Measurements from ENCODE around the gene ZNF653. TPM values are rescaled to one million over a fixed set of nuclear protein-coding genes. Genes with fewer than 3 reads are reported as not detected.

ZNF653 gene
- total and polyA plus RNA-seq, 9 of the 15 experiments (the other 6 are each of a cell fraction or from before 2014, with no cell fraction given) = 1.6 to 8.0 (median 4.2) TPM; not detected in 2

DNA sequence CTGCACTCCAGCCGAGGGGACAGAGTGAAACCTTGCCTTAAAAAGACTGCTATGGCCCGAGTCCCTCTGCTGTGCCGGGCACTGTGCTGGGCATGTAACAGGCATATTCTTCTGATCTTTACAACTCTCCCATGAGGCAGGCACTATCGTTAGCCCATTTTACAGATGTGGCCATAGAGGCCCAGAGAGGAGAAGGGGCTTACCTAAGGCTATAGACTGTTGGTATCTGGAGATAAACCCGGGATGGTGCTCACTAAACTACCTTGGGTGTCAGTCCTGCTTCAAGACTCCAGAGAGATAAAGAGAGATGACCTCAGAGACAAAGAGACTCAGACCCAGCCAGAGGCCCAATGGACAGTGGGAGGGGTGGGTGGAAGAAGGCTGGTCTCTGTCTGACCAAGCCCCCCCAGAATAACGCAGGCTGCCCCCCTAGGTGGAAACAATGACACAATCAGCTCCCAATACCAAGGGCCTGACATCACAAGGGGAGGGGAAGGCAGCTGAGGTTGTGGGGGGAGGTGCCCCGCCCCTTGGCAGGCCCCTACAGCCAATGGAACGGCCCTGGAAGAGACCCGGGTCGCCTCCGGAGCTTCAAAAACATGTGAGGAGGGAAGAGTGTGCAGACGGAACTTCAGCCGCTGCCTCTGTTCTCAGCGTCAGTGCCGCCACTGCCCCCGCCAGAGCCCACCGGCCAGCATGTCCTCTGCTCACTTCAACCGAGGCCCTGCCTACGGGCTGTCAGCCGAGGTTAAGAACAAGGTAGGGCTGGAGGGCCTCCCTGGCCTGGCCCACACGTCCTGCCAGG is 32.8 kb upstream of the ZNF653 start, which contains the start of gene CNN1 (continued):
- TF ChIP-seq, protein P1, sequence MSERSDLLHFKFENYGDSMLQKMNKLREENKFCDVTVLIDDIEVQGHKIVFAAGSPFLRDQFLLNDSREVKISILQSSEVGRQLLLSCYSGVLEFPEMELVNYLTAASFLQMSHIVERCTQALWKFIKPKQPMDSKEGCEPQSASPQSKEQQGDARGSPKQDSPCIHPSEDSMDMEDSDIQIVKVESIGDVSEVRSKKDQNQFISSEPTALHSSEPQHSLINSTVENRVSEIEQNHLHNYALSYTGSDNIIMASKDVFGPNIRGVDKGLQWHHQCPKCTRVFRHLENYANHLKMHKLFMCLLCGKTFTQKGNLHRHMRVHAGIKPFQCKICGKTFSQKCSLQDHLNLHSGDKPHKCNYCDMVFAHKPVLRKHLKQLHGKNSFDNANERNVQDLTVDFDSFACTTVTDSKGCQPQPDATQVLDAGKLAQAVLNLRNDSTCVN (CRISPR knock-in tag; IDR thresholded peaks at IDR 0.05) = no peak
- TF ChIP-seq ESRRA (IDR thresholded peaks at IDR 0.05; ENCODE audit: borderline replicate concordance, low read depth) (peak; percentile 30; the same call in 1 of the 2 replicates), ADNP (tag; IDR thresholded peaks at IDR 0.05) (peak; percentile 98), CREB1 (IDR thresholded peaks at IDR 0.05) (peak; percentile 40; the same call in 1 of the 2 replicates), CREB1 (CRISPR knock-in tag; IDR thresholded peaks at IDR 0.05) (0 out of 2 replicates have a peak, but pooled peaks have one; percentile 47), CCAR2 (IDR thresholded peaks at IDR 0.05; ENCODE audit: low read depth, low read length) (no peak), HDGF (IDR thresholded peaks at IDR 0.05) (0 out of 2 replicates have a peak, but pooled peaks have one; percentile 18), HDAC1 (IDR thresholded peaks at IDR 0.05) (peak; percentile 19 to 55; a peak in 2 of 4 replicates), NFE2L1 (tag; IDR thresholded peaks at IDR 0.05; ENCODE audit: borderline replicate concordance, low read depth) (no peak), TCF7L2 (IDR thresholded peaks at IDR 0.05; ENCODE audit: low read depth, low read length) (peak; percentile 55; the same call in 1 of the 2 replicates), CTBP1 (IDR thresholded peaks at IDR 0.05; ENCODE audit: borderline replicate concordance) (peak; percentile 14; the same call in 1 of the 2 replicates), ZFX (CRISPR knock-in tag; IDR thresholded peaks at IDR 0.05) (peak; percentile 63), SMARCA4 (IDR thresholded peaks at IDR 0.05) (0 out of 2 replicates have a peak, but pooled peaks have one; percentile 35), RCOR1 (IDR thresholded peaks at IDR 0.05; ENCODE audit: borderline replicate concordance in 1 of 2, low read depth in 2 of 2, low read length in 2 of 2) (peak; percentile 53 to 92; a peak in 3 of 4 replicates), BRCA1 (IDR thresholded peaks at IDR 0.05) (no peak), BRCA1 (CRISPR knock-in tag; IDR thresholded peaks at IDR 0.05) (0 out of 2 replicates have a peak, but pooled peaks have one; percentile 57), KDM2B (CRISPR knock-in tag; IDR thresholded peaks at IDR 0.05) (no peak), L3MBTL2 (IDR thresholded peaks at IDR 0.05) (peak; percentile 41; the same call in 1 of the 2 replicates), SMARCE1 (IDR thresholded peaks at IDR 0.05) (peak; percentile 49), ZNF785 (CRISPR knock-in tag; IDR thresholded peaks at IDR 0.05) (no peak), PHF8 (IDR thresholded peaks at IDR 0.05; ENCODE audit: borderline replicate concordance, low read length) (peak; percentile 55; the same call in 1 of the 2 replicates)
- TF ChIP-seq, protein P2, sequence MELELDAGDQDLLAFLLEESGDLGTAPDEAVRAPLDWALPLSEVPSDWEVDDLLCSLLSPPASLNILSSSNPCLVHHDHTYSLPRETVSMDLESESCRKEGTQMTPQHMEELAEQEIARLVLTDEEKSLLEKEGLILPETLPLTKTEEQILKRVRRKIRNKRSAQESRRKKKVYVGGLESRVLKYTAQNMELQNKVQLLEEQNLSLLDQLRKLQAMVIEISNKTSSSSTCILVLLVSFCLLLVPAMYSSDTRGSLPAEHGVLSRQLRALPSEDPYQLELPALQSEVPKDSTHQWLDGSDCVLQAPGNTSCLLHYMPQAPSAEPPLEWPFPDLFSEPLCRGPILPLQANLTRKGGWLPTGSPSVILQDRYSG (tag; conservative IDR thresholded peaks at IDR 0.05; ENCODE audit: low read depth) = no peak
- TF ChIP-seq, protein P3, sequence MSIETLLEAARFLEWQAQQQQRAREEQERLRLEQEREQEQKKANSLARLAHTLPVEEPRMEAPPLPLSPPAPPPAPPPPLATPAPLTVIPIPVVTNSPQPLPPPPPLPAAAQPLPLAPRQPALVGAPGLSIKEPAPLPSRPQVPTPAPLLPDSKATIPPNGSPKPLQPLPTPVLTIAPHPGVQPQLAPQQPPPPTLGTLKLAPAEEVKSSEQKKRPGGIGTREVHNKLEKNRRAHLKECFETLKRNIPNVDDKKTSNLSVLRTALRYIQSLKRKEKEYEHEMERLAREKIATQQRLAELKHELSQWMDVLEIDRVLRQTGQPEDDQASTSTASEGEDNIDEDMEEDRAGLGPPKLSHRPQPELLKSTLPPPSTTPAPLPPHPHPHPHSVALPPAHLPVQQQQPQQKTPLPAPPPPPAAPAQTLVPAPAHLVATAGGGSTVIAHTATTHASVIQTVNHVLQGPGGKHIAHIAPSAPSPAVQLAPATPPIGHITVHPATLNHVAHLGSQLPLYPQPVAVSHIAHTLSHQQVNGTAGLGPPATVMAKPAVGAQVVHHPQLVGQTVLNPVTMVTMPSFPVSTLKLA (conservative IDR thresholded peaks at IDR 0.05) = peak in 1 of 2 experiments; percentile 50; a peak in 1 of 4 replicates
- TF ChIP-seq, protein P4, sequence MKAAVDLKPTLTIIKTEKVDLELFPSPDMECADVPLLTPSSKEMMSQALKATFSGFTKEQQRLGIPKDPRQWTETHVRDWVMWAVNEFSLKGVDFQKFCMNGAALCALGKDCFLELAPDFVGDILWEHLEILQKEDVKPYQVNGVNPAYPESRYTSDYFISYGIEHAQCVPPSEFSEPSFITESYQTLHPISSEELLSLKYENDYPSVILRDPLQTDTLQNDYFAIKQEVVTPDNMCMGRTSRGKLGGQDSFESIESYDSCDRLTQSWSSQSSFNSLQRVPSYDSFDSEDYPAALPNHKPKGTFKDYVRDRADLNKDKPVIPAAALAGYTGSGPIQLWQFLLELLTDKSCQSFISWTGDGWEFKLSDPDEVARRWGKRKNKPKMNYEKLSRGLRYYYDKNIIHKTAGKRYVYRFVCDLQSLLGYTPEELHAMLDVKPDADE (conservative IDR thresholded peaks at IDR 0.05; ENCODE audit: control insufficient read depth, low read depth, low read length) = 0 out of 2 replicates have a peak, but pooled peaks have one; percentile 34

All from K562 (cell line).